HepG2 (cell line): ENCODE measurements around the gene AP2A2. TPM values are rescaled to one million over a fixed set of nuclear protein-coding genes. Genes with fewer than 3 reads are reported as not detected.

ENCODE experiments used
- ATAC-seq: fragments of 200-7000 bp; cut with Tn5 transposase; 3 replicates; pipeline ENCODE4 v1.9.1; 2020; ENCODE audit warnings: mild to moderate bottlenecking, moderate library complexity
- BruUV-seq: library from RNA; stranded (reverse); fragments of 400-500 nt; replicated peaks from 2 replicates; lab custom pipeline; 2021; lab: Mats Ljungman, UMichigan
- CTCF ChIA-PET: fragments of 300-600 bp; formaldehyde crosslinking; extraction: SDS; loops from one replicate; lab custom pipeline; 2021; ENCODE audit warnings: low total read pairs, inconsistent platforms, low intra/inter-chr PET ratio; lab: Yijun Ruan, JAX
- POLR2A ChIA-PET: fragments of 350-600 bp; sonication (Branson Sonifier 250); formaldehyde crosslinking; loops from one replicate; lab custom pipeline; 2020; ENCODE audit warnings: antibody characterized with exemption, inconsistent platforms; lab: Yijun Ruan, JAX
- DNase-seq: peaks from one replicate; pipeline ENCODE4 v3.0.0-alpha.2; 2015; ENCODE audit warnings: low spot score
- FAIRE-seq: peaks from 3 replicates; lab custom pipeline; 2011; peaks lifted over from hg19 to GRCh38; lab: Jason Lieb, UNC
- H2AFZ ChIP-seq: one replicate; pipeline ENCODE4 v1.6.1; 2011; ENCODE audit warnings: low read length, inconsistent platforms
- H3K27ac ChIP-seq: fragments of 300-600 bp; 3 replicates; pipeline ENCODE4 v1.8.0; 2011; ENCODE audit warnings: mixed run types, mild to moderate bottlenecking, mixed read lengths, low read length, inconsistent platforms; ENCODE audit not compliant: insufficient read depth; ENCODE audit errors: extremely low read length
- H3K27me3 ChIP-seq, 2 experiments: fragments of 200-600 bp in 1 of 2; 2 replicates in 1 of 2; 3 replicates in 1 of 2; pipeline versions ENCODE4 v1.6.0 to v1.8.0; 2011; ENCODE audit warnings: low read length in 2 of 2, mild to moderate bottlenecking in 2 of 2, moderate library complexity in 2 of 2, inconsistent platforms in 1 of 2; ENCODE audit not compliant: insufficient read depth in 2 of 2, control insufficient read depth in 1 of 2
- H3K36me3 ChIP-seq, 2 experiments: fragments of 200-600 bp in 1 of 2; replicated peaks in 1 of 2; 2 replicates in 1 of 2; 3 replicates in 1 of 2; pipeline versions ENCODE4 v1.5.1 to v1.8.0; 2011; ENCODE audit warnings: low read length in 2 of 2, inconsistent platforms in 1 of 2; ENCODE audit not compliant: insufficient read depth in 2 of 2, control insufficient read depth in 1 of 2
- H3K4me1 ChIP-seq: 2 replicates; pipeline ENCODE4 v1.5.1; 2012; ENCODE audit warnings: low read length, inconsistent platforms; ENCODE audit not compliant: insufficient read depth
- H3K4me2 ChIP-seq: 2 replicates; pipeline ENCODE4 v1.6.0; 2011; ENCODE audit warnings: low read depth, low read length, inconsistent platforms
- H3K4me3 ChIP-seq, 3 experiments: fragments of 200-600 bp in 1 of 3; sonication (generic), shearing (Covaris generic) in 1 of 3; replicated peaks in 1 of 3; 2 replicates each; pipeline ENCODE4 v1.5.1; 2011 to 2016; ENCODE audit warnings: low read length in 3 of 3, inconsistent platforms in 2 of 3, low read depth in 2 of 3, mild to moderate bottlenecking in 2 of 3, control low read depth in 1 of 3, mixed read lengths in 1 of 3; ENCODE audit not compliant: insufficient read depth in 1 of 3
- H3K79me2 ChIP-seq: one replicate; pipeline ENCODE4 v1.6.1; 2011; ENCODE audit warnings: low read length, inconsistent platforms; ENCODE audit not compliant: insufficient read depth
- H3K9ac ChIP-seq: 2 replicates; pipeline ENCODE4 v1.6.0; 2011; ENCODE audit warnings: mild to moderate bottlenecking, low read depth, low read length, inconsistent platforms; ENCODE audit not compliant: insufficient read depth
- H3K9me3 ChIP-seq: 2 replicates; pipeline ENCODE4 v1.5.1; 2012; ENCODE audit warnings: mild to moderate bottlenecking, low read length
- H4K20me1 ChIP-seq: 2 replicates; pipeline ENCODE4 v1.6.0; 2011; ENCODE audit warnings: inconsistent platforms, mild to moderate bottlenecking, low read length, moderate library complexity; ENCODE audit not compliant: insufficient read depth
- ASH2L ChIP-seq: fragments of 300-600, 200-600 bp; sonication (generic); IDR thresholded peaks from 2 replicates; pipeline ENCODE4 v1.7.0; 2017; ENCODE audit warnings: low read depth, mild to moderate bottlenecking, moderate library complexity, mixed read lengths, low read length; ENCODE audit not compliant: insufficient read length
- DNMT3B ChIP-seq: conservative IDR thresholded peaks from 2 replicates; pipeline ENCODE4 v1.6.1; 2016; ENCODE audit warnings: missing biosample characterization, control low read depth
- HOXA9 ChIP-seq: sonication (generic); formaldehyde crosslinking; IDR thresholded peaks from 2 replicates; pipeline ENCODE4 v1.8.1; 2022; ENCODE audit warnings: missing genetic modification reagents, mild to moderate bottlenecking, moderate library complexity, borderline replicate concordance
- ISL2 ChIP-seq: sonication (generic); formaldehyde crosslinking; IDR thresholded peaks from 2 replicates; pipeline ENCODE4 v1.5.0; 2020; ENCODE audit warnings: missing genetic modification reagents
- TAF15 ChIP-seq: fragments of 200-400 bp; formaldehyde crosslinking; IDR thresholded peaks from one replicate; pipeline ENCODE4 v1.6.1; 2018; ENCODE audit warnings: mild to moderate bottlenecking, low read depth, low read length; ENCODE audit not compliant: poor library complexity, severe bottlenecking
- TFDP1 ChIP-seq: IDR thresholded peaks from 2 replicates; pipeline ENCODE4 v1.6.1; 2016; ENCODE audit warnings: missing compliant biosample characterization, missing genetic modification reagents, borderline replicate concordance
- ZFP36L2 ChIP-seq: sonication (generic); formaldehyde crosslinking; IDR thresholded peaks from 2 replicates; pipeline ENCODE4 v1.4.0; 2020; ENCODE audit warnings: missing genetic modification reagents
- ZNF232 ChIP-seq: sonication (generic); formaldehyde crosslinking; IDR thresholded peaks from 2 replicates; pipeline ENCODE4 v1.4.0; 2020; ENCODE audit warnings: missing genetic modification reagents, borderline replicate concordance
- ZNF678 ChIP-seq: sonication (generic); formaldehyde crosslinking; IDR thresholded peaks from 2 replicates; pipeline ENCODE4 v1.4.0; 2020; ENCODE audit warnings: mild to moderate bottlenecking, missing genetic modification reagents
- WGBS: methylation state at CpG from one replicate; pipeline ENCODE4 v1.1.6; 2017; ENCODE audit warnings: low lambda C conversion rate; 5-methylcytosine and 5-hydroxymethylcytosine counted together
- in situ Hi-C: cut with HindIII; loops from 2 replicates; pipeline ENCODE4 v1.10.0; 2017; ENCODE audit warnings: low pct_unique_long_range_greater_than_20kb; ENCODE audit not compliant: extremely low pct_ligation_motif_present
- intact Hi-C: fragments of 100-400 bp; cut with micrococcal nuclease; formaldehyde crosslinking; loops from one replicate; pipeline ENCODE4 v1.10.0; 2022; ENCODE audit not compliant: unreplicated experiment
- polyA plus RNA-seq, 8 experiments: library from polyadenylated mRNA; depleted of rRNA in 3 of 8; stranded (reverse) in 7 of 8; unstranded in 1 of 8; fragments of >200 nt; fragmentation: Illumina TruSeq in 4 of 8; extraction: Trizol in 4 of 8; gene quantifications; 2 replicates each; pipeline versions ENCODE4 v1.2.1 to v1.2.3, GENCODE V29; 2011 to 2016; ENCODE audit warnings: low read depth in 4 of 8, missing spikeins in 1 of 8, mixed read lengths in 1 of 8; ENCODE audit not compliant: insufficient read depth in 1 of 8
- total RNA-seq, 5 experiments: library from RNA; depleted of rRNA; stranded (reverse); fragments of >200 nt; fragmentation: Illumina TruSeq; extraction: Trizol; gene quantifications; 2 replicates each; pipeline ENCODE4 v1.2.3, GENCODE V29; 2016; ENCODE audit warnings: low read depth in 1 of 5
- TF ChIP-seq, protein P1 (sequence below): sonication (generic); formaldehyde crosslinking; conservative IDR thresholded peaks from 2 replicates; pipeline ENCODE4 v1.5.0; 2020; ENCODE audit warnings: missing genetic modification reagents
- TF ChIP-seq, protein P2 (sequence below): sonication (generic); formaldehyde crosslinking; IDR thresholded peaks from 2 replicates; pipeline ENCODE4 v1.5.1; 2020; ENCODE audit warnings: missing genetic modification reagents, mild to moderate bottlenecking, borderline replicate concordance

The AP2A2 gene
- total and polyA plus RNA-seq, 2 of the 13 experiments (the other 11 are each of a cell fraction or from before 2014, with no cell fraction given): 25.7 to 75.7 TPM

DNA sequence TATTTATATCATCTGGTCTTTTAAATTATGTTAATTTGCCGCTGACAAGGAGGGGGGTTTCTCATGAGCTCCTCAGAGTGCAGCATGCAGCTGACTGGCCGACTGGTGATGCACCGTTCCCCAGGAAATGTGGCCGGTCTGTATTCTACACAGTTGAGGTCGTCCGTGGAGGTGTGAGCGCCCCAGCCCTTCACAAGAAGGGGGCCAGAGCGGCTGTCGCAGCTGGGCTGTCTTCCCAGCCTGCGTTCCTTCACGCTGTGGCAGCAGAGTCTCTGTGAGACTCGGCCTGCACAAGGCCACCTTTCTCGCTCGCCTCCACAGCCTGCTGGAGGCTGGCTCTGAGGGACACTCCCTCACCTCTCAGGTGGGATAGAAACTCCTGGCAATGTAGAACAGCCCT, 43.2 kb downstream of the AP2A2 start:
- H3K4me2 ChIP-seq: no peak overlapping the region
- ChIA-PET CTCF (no interaction called here), POLR2A (no interaction called here)
- BruUV-seq: no TSS peak
- FAIRE-seq (no peak), ATAC-seq (no peak), DNase-seq (no peak)
- in situ Hi-C loops: no loop called here
- WGBS: 100% methylated on average over 11 of the region's 14 CpGs
- intact Hi-C loops: no loop called here
- no peak for TF ChIP-seq DNMT3B (CRISPR knock-in tag)
- TF ChIP-seq HOXA9 (CRISPR knock-in tag): no peak
- no peak for TF ChIP-seq ZNF678 (CRISPR knock-in tag)
- TF ChIP-seq, protein P1, sequence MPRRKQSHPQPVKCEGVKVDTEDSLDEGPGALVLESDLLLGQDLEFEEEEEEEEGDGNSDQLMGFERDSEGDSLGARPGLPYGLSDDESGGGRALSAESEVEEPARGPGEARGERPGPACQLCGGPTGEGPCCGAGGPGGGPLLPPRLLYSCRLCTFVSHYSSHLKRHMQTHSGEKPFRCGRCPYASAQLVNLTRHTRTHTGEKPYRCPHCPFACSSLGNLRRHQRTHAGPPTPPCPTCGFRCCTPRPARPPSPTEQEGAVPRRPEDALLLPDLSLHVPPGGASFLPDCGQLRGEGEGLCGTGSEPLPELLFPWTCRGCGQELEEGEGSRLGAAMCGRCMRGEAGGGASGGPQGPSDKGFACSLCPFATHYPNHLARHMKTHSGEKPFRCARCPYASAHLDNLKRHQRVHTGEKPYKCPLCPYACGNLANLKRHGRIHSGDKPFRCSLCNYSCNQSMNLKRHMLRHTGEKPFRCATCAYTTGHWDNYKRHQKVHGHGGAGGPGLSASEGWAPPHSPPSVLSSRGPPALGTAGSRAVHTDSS (CRISPR knock-in tag): no peak
- TF ChIP-seq TFDP1 (CRISPR knock-in tag): no peak
- no peak for TF ChIP-seq ISL2 (CRISPR knock-in tag)
- no peak for TF ChIP-seq TAF15
- no peak for TF ChIP-seq ZFP36L2
- no peak for TF ChIP-seq ZNF232
- TF ChIP-seq, protein P2, sequence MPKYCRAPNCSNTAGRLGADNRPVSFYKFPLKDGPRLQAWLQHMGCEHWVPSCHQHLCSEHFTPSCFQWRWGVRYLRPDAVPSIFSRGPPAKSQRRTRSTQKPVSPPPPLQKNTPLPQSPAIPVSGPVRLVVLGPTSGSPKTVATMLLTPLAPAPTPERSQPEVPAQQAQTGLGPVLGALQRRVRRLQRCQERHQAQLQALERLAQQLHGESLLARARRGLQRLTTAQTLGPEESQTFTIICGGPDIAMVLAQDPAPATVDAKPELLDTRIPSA (CRISPR knock-in tag): no peak
- no peak for TF ChIP-seq ASH2L
- H3K27ac ChIP-seq: no peak overlapping the region
- H3K27me3 ChIP-seq: no peaks in the 10 kb centered on the region
- peaks cover 38 to 77% of the 10 kb centered on the region in 2 experiments for H3K36me3 ChIP-seq
- H3K79me2 ChIP-seq: peaks cover 8% of the 10 kb centered on the region
- no peak overlapping the region for H2AFZ ChIP-seq
- 0 out of 2 replicates have a peak, but pooled peaks cover 3% of the 10 kb centered on the region for H4K20me1 ChIP-seq
- no peak overlapping the region for H3K9ac ChIP-seq
- no peaks in the 10 kb centered on the region for H3K4me1 ChIP-seq
- H3K9me3 ChIP-seq: no peaks in the 10 kb centered on the region
- H3K4me3 ChIP-seq: no peak overlapping the region
